NOMO-1 treated with dmso at 0.1 percent for 144 hours (cell line): ENCODE measurements around the gene CSTB.

ENCODE experiments used
- DNase-seq: peaks from one replicate; lab custom pipeline; 2025; ENCODE audit not compliant: unreplicated experiment; lab: John Stamatoyannopoulos, UW

Gene CSTB

DNA sequence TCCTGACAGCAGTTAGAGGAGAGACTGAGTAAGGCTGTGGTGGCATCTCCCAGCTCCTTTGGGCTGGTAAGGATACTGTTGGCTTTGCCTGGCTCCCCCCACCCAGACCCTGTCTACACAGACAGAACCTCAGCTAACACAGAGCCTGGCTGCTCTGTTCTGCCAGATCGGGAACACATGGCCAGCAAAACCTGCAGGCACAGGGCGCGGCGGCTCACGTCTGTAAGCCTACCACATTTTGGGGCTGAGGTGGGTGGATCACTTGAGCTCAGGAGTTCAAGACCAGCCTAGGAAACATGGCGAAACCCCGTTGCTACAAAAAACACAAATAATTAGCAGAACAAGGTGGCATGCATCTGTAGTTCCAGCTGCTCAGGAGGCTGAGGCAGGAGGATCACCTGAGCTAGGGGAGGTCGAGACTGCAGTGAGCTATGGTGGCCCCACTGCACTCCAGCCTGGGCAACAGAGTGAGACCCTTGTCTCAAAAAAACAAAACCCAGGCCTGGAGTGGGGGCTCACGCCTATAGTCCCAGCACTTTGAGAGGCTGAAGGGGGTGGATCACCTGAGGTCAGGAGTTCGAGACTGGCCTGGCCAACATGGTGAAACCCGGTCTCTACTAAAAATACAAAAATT is 6.7 kb downstream of the CSTB start:
- no peak for DNase-seq

DNA sequence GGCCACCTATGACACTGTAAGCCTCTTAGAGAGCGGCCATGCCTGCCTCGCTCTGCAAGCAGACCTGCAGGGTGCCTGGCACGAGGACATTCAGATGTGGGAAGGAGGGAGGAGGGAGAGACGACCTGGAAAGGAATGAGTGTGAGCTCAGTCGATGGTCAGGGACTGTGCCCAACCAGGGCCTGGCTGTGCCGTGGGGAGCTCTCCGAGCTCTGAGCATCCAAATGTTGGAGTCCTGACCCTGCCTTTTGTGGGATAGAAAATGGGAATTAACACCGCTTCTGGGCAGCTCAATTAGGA is 7.3 kb downstream of the CSTB start:
- no peak for DNase-seq

DNA sequence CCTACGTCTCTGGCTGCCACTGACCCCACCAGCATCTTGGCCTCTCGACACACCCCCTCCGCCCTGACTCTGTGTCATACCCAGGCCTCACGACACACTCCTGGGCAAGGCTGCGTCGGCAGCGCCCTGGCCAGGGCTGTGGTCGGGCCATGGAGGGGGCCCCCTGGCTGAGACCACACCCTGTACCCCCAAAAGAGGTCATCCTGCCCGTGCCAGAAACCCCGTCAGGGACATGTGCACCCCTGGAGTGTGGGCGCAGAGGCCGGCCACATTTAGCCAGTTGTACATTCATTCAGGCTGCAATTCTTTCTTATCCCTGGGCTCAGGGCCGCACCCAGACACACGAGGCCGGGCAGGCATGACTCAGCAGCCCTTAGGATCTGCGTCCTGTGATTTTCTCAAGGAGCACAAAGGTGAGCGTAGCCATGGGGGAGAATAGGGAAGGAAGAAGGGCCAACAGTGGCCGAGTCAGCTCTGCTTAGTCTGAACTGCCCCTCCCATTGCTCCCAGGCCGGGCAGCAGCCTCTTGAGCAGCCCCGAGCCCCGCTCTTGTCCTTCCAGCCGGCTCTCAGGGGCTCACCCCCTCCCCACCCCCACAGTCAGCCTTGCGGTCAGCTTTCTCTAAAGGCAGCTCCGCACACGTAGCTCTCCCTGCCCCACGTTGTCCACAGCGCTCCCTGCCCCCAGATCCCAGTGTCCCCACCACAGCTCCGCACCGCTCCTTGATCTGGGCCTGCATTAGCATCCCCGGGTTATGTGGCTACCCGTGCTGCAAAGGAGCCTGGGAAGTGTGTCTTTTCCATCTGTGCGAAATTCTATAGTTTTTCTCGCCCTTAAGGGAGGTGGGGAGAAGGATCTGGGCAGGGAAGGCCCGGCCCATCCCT is 7.9 kb downstream of the CSTB start:
- no peak for DNase-seq

DNA sequence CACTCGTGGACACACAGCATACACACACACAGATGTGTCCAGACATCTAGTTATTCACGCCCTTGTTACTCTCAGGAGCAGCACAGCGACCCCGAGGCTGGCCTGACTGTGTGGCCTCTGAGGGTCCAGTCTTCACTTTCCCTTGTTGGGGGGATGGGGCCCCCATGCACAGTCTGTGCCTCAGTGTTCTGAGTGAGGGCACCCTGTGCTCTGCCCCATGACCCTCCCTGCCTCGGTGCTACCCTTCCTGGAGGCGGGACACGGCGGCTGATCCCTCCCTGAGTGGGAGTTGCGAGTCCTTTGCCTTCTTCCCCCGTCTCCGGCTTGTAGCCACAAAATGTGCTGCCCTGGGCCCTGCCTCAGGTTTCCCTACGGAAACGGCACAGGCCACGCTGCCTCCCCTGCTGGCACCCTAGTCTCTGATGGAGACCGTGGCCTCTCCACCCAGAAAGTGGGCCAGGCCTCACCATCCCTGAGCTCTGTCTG is 8.6 kb downstream of the CSTB start:
- DNase-seq: no peak

DNA sequence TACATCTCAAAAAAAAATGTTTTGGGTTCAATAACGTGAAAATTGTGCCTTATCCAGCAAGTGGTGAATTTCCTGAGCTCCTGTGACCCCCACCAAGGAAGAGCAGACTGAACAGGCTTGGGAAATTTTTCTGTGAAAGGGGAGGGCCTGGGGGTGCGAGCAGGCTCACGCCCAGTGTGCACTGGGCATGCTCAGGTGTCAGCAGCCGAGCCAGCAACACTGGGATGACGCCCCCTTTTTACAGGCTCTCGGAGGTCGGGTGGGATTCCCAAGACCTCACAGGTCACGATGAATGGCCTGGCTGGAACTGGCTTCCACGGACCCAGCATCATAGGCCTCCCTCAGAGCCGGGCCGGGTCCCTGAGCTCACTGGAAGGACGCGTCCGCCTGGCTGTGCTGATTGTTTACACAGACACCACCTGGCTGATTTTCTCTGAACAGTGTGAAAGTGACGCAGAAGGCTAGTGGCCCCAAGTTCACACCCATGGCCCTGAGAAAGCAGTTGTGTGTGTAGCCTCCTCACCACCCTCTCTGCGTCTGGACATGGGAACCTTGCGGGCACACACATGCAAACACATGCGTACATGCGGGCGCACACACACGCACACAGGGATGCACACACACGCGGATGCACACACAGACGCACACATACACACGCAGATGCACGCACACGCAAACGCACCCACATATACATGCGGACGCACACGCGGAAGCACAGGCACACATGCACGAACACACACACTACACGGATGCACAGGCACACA is 9.2 kb downstream of the CSTB start:
- no peak for DNase-seq

DNA sequence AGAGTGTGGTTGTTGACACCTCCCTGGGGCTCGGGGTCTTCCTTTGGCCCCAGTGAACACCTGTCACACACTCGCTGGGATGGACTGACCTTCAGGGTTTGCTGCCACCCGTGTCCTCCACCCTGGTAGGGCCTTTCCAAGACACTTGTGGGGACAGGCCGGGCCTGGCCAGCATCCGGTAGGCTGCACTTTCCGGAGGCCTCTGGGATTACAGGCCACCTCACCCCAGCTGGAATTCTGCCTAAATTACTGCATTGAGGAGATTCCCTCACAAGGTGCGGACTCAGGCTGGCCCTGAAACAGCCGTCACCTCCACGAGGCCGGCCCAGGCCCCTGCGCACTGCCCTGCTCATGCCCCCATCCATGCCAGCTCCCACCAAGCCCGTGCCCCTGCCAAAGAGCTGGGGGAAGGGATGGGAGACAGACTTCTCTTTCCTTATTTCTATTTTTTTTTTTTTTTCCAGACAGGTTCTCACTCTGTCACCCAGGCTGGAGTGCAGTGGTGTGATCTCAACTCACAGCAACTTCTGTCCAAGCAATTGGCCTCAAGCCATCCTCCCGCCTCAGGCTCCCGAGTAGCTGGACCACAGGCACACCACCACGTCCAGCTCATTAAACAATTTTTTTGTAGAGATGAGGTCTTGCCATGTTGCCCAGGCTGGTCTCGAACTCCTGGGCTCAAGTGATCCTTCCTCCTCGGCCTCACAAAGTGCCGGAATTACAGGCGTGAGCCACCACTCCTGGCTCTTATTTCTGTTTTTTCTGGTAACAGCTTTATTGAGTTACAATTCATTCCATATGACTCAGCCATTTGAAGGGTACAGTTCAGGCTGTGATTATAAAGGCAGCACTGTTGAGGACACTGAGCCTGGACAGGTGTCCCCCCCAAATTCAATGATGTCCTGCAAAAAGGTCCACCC is 11.3 kb downstream of the CSTB start:
- no peak for DNase-seq

DNA sequence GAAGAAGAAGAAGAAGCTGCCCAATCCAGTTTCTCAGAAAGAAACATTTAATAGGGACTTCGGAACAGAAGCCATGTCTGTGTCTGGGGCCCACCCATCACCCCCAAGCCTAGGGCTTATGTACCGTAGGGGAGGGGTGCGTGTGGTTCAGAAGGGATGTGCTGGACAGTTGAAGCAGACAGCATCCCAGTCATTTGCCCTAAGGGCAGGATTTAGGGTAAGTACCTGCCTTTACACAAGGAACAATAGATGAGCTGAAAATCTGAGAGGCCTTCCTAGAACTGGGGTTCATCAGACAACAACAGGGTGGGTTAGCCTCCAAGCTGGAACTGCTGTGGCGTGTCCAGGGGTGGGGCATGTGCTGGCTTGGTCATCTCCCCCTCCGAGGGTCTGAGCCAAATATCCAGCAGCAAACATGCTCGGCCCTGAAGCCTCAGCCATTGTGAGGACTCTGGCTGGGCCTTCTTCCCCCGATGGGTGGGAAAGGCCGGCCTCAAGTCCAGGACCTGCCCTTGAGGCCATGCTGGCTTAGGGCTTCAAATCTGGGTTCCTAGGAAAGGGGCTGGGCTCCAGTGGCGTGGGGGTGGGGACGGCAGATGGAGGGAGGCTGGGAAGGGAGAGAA is 12.1 kb downstream of the CSTB start:
- no peak for DNase-seq

DNA sequence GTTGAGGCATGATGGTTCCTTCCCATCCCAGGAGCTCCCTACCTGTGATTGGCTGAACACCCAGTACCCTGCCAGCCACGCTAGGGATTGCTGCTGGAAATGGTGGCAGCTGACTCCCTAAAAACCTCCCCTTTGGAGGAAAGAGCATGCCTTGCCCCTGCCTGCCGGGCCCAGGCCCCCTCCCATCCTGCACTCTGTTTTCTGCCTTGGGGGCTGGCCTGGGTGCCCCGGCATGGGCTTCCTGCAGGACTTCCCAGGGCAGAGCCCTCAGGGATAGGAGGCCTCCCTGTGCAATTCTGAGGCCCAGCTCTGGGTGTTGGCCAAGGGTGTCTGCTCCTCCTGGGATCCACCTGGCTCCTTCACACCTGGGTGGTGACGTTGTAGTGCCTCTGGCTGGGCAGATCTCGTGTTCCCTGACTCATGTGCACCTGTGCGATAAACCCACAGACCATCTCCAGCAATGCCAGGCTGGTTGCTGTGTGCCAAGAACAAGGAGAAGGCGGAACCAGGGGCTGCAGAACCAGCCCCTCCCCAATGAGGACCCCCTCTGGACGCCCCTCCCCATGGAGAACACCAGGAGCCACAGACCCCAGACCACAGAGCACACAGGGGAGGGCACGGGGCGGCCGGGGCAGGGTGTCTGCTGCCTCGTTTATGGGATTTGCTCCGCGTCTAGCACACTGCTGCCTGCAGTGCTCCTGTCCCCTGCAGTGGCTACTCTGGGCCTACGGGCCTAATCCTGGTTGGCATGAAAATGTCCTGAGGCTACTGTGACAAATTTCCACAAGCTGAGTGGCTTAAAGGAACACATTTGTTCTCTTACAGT is 13.6 kb downstream of the CSTB start:
- DNase-seq: no peak

DNA sequence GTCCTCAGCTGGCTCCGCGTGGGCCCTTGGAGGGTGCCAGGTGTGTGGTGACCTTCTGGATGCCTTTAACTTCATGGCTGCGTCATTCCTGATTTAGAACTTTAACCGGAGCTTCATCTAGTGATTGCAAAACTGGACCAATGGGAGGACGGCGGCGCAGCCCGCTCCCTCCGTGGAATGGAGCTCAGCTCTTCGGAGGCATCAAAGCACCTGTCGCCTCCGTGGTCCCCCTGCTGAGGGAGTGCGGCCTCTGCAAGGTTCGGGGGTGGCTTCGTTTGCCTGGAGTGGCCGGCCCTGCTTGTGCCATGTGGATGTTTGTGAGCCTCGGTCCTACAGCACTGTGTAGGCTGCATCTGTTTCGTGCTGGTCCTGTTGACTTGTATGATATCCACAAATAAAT is 14.2 kb downstream of the CSTB start:
- no peak for DNase-seq

DNA sequence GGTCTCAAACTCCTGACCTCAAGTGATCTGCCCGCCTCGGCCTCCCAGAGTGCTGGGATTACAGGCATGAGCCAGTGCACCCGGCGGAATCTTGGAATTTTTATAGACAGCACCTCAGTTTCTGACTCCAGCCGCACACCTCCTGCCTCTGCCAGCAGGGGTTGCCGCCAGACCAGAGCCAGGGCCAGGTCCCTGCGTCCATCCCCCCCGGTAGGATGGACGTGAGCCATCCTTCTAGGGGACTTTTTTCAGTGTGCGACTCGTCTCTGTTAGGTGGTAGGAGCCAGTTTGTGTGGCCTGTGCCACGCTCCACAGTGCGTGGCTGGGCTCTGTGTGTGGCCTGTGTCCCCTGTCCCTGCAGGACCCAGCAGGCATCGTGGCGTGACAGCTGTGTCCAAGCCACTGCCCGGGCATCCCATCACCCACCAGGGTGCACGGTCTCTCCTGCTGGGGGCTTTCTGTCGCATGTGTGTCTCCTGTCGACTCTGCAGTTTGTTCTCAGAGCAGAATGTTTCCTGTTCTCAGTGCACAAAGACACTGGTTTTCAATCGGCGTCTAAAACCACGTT is 15.6 kb downstream of the CSTB start:
- no peak for DNase-seq

DNA sequence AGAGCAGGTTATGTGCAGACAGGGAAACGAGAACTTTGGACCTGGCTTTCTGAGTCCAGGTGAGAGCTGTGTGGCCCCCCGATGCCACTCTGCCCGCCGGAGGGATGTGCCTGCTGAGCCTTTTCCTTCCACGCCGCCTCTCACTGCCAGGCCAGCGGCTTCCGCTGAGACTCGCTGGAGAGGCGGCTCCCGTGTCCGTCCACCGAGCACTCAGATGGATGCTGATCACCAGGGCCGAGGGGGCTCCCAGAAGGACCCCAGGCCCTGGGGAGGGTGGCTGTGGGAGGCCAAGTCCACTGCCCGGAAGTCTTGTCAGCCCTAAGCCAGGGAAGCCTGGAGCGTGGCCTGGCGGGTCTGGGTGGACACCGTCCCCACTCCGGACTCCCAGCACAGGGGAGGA is 16.5 kb downstream of the CSTB start:
- no peak for DNase-seq

DNA sequence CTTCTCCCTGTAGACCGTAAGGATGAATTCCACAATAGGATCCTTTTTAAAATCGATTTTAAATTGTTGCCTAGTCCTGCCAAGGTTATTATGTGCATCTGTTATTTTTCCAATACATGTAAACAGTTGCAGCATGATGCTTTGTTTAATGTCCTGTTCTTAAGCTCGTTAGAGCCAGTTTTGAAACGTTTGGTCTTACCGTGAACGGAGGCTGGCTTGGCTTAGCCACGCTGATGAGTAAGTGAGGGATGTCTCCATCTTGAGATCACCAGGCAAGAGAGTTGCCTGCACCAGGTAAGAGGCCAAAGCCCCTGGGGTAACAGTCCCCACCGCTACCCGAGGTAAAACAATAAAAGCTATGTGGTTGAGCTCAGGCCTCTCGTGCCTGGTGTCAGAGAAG is 17.3 kb downstream of the CSTB start:
- DNase-seq: no peak

DNA sequence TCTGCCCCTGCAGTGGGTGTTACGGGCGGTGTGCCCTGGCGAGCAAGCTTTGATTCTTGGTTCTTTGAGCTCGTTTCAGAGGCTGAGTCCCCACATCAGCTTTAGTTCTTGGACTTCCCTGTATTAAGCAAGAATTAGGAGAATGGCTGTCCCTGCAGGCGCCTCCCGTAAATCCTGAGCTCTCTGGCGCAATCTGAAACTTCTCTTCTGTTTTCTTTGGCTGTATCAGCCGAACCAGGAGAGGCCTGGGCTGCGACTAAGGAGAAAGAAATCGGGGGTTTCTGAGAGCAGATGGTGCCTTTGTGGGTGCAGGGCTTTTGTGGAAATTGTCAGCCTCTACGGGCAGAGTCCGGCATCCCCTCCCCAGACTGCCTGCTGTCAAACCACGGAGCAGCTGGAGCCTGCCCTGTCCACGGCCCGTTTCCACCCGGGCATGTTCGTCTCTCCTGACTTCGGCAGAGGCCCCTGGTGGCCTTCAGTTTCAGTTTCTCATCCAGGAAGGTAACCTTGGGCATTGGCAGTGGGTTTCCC is 17.9 kb downstream of the CSTB start:
- DNase-seq: no peak

DNA sequence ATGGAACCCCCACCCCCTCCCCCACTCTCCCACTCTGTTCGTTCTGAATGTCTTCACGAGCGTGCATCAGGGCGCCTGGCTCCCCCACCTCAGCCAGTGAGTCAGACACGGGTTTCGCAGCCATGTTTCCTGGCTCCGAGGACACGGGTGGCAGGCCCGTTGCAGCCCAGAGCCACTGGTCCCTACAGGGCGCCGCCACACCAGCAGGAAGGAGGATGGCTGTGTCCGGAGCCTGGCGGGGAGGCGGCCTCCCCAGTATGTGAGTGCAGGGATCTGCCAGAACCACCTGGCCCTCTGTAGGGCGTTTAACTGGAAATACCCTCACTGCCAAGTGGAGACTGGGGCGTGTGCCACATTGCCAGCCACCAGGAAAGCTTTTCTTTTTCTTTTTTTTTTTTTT is 18.5 kb downstream of the CSTB start:
- DNase-seq: no peak

DNA sequence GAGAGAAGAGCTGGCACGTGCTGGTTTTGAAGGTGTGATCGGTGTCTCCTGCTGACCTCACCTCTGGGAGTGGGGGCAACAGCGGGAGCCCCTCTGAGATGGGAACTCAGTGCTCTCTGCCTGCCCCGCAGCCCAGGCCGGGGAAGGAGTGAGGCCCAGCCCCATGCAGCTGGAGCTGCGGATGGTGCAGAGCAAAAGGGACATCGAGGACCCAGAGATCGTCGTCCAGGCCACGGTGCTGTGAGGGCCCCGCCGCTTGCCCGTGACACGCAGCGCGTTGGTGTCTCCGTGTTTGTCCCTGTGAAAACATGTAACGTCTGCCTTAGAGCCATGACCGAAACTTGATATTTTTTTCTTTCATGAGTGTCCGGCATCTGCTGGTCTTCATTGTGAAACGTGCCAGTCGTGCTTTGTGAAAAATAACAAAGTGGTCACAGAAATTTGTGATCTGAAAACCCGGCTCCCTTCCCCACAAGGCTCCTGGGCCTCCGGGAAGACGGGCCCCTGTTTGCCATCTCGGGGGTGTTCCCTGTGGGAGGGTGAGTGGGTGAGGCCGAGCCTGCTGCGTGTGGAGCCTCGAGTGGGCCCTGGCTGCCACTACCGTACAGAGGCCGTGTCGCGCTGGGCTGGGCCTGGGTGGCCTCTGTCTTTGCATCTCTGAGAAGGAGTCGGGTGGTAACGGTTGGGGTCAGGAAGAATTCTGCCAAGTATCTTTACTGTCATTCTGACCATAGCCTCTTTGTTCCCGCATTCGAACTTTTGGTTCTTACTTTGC is 20.1 kb downstream of the CSTB start:
- no peak for DNase-seq

DNA sequence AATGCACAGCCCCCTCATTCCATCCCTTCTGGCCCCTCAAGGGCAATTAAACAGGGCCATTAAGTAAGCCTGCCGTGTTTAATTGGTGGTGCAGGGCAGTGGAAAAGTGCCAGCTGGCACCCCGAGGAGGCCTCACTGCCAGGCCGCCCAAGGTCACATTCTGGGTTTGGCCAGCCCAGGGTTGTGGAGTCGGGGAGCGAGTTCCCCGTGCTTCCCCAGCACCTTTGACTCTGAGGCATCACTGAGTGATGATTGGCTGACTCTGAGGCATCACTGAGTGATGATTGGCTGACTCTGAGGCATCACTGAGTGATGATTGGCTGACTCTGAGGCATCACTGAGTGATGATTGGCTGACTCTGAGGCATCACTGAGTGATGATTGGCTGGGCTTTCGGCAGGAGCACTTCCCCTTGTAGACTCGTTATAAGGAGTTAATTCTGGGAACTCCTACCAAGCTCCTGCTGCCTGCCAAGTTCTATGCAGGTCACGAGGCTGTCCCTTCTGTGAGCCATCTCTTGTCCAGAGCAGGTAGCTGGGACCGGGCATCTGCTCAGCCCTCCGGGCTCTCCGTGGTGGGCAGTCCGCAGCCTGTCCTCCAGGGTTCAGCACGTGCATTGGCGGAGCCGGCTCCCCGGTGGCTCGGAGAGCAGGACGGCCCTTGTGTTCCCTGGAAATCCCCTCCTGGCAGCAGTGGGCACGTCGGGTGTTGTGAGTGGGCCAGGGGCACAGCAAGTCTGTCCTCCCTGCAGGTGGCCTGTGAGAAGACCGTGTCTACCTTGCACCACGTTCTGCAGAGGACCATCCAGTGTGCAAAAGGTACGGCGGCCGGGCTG is 20.9 kb downstream of the CSTB start:
- no peak for DNase-seq

DNA sequence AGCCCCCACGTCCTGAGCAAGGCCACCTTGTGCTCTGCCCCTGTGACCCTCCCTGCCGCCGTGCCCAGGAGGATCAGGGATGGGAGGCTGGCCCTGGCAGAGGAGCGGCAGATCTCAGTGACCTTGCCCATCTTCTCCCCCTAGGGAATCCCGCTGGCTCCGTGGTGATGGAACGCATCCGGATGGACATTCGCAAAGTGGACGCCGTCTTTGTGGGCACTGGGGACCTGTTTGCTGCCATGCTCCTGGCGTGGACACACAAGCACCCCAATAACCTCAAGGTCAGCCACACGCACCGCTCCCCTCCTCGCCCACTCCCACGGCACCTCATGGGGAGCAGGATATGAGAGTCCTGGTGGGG is 22.7 kb downstream of the CSTB start:
- DNase-seq: no peak
